IMR-90 (cell line): Measurements from ENCODE around the gene C7orf57. TPM values are rescaled to one million over a fixed set of nuclear protein-coding genes. Genes with fewer than 3 reads are reported as not detected.

Experiments used
- ATAC-seq: fragments of 200-7000 bp; cut with Tn5 transposase; 2 replicates; pipeline ENCODE4 v1.9.1; 2020; ENCODE audit warnings: low read depth, mild to moderate bottlenecking, moderate library complexity
- BruUV-seq: library from RNA; stranded (reverse); fragments of 400-500 nt; replicated peaks from 2 replicates; lab custom pipeline; 2021; lab: Mats Ljungman, UMichigan
- CTCF ChIA-PET: fragments of 300-600 bp; formaldehyde crosslinking; extraction: SDS; loops from one replicate; lab custom pipeline; 2021; ENCODE audit warnings: antibody characterized with exemption; lab: Yijun Ruan, JAX
- POLR2A ChIA-PET: fragments of 300-600 bp; sonication (Branson Sonifier 250); formaldehyde crosslinking; loops from one replicate; lab custom pipeline; 2022; ENCODE audit warnings: antibody characterized with exemption; ENCODE audit not compliant: unreplicated experiment; lab: Charles Lee
- DNase-seq: peaks from one replicate; pipeline ENCODE4 v3.0.0; 2013
- H2AFZ ChIP-seq: replicated peaks from 2 replicates; pipeline ENCODE3; 2013; ENCODE audit warnings: low read length, mild to moderate bottlenecking; ENCODE audit not compliant: poor library complexity
- H2AK5ac ChIP-seq: 2 replicates; pipeline ENCODE4 v1.6.1; 2013; ENCODE audit warnings: low read depth, low read length, inconsistent platforms
- H2AK9ac ChIP-seq: replicated peaks from 2 replicates; pipeline ENCODE3; 2013; ENCODE audit warnings: mild to moderate bottlenecking, low read depth, low read length, moderate library complexity; ENCODE audit not compliant: poor library complexity
- H2BK120ac ChIP-seq: 2 replicates; pipeline ENCODE4 v1.6.1; 2013; ENCODE audit warnings: low read depth, low read length, inconsistent platforms
- H2BK15ac ChIP-seq: 3 replicates; pipeline ENCODE4 v1.6.1; 2013; ENCODE audit warnings: low read depth, low read length, inconsistent platforms
- H2BK20ac ChIP-seq: 2 replicates; pipeline ENCODE4 v1.6.1; 2013; ENCODE audit warnings: low read depth, mild to moderate bottlenecking, inconsistent platforms, low read length, moderate library complexity
- H2BK5ac ChIP-seq: 2 replicates; pipeline ENCODE4 v1.6.1; 2013; ENCODE audit warnings: mild to moderate bottlenecking, low read depth, low read length, inconsistent platforms; ENCODE audit not compliant: poor library complexity, severe bottlenecking
- H3K14ac ChIP-seq: replicated peaks from 2 replicates; pipeline ENCODE4 v1.6.1; 2013; ENCODE audit warnings: low read depth, low read length, inconsistent platforms
- H3K18ac ChIP-seq: 2 replicates; pipeline ENCODE4 v1.6.1; 2013; ENCODE audit warnings: low read depth, low read length, control low read depth
- H3K23ac ChIP-seq: 2 replicates; pipeline ENCODE4 v1.6.1; 2013; ENCODE audit warnings: low read depth, low read length, inconsistent platforms
- H3K27ac ChIP-seq: 2 replicates; pipeline ENCODE4 v1.5.1; 2013; ENCODE audit warnings: mild to moderate bottlenecking, control low read depth, low read length; ENCODE audit not compliant: insufficient read depth
- H3K27me3 ChIP-seq: 2 replicates; pipeline ENCODE4 v1.6.1; 2013; ENCODE audit warnings: low read length; ENCODE audit not compliant: control insufficient read depth, insufficient read depth
- H3K36me3 ChIP-seq: 2 replicates; pipeline ENCODE4 v1.6.1; 2013; ENCODE audit warnings: low read length, mixed read lengths; ENCODE audit not compliant: control insufficient read depth, insufficient read depth
- H3K4ac ChIP-seq: 2 replicates; pipeline ENCODE4 v1.6.1; 2013; ENCODE audit warnings: low read depth, low read length, inconsistent platforms
- H3K4me1 ChIP-seq: 2 replicates; pipeline ENCODE4 v1.6.1; 2013; ENCODE audit warnings: low read length, mixed read lengths; ENCODE audit not compliant: control insufficient read depth, insufficient read depth
- H3K4me2 ChIP-seq: 2 replicates; pipeline ENCODE4 v1.6.1; 2013; ENCODE audit warnings: low read depth, mild to moderate bottlenecking, control low read depth, low read length, moderate library complexity
- H3K4me3 ChIP-seq: 2 replicates; pipeline ENCODE4 v1.5.1; 2013; ENCODE audit warnings: low read depth, mild to moderate bottlenecking, control low read depth, low read length, moderate library complexity; ENCODE audit not compliant: insufficient read depth
- H3K56ac ChIP-seq: 2 replicates; pipeline ENCODE4 v1.6.1; 2013; ENCODE audit warnings: low read length, inconsistent platforms; ENCODE audit not compliant: insufficient read depth; ENCODE audit errors: extremely low read depth
- H3K79me1 ChIP-seq, 2 experiments: 2 replicates each; pipeline ENCODE4 v1.6.1; 2013; ENCODE audit warnings: low read length in 2 of 2, inconsistent platforms in 1 of 2, low read depth in 1 of 2
- H3K9ac ChIP-seq: 2 replicates; pipeline ENCODE4 v1.6.1; 2013; ENCODE audit warnings: low read depth, low read length, control low read depth
- H3K9me1 ChIP-seq: 2 replicates; pipeline ENCODE4 v1.6.1; 2013; ENCODE audit warnings: low read length, inconsistent platforms; ENCODE audit not compliant: insufficient read depth
- H3K9me3 ChIP-seq: 2 replicates; pipeline ENCODE4 v1.6.1; 2013; ENCODE audit warnings: low read length; ENCODE audit not compliant: control insufficient read depth, insufficient read depth
- H4K20me1 ChIP-seq: 2 replicates; pipeline ENCODE4 v1.6.1; 2013; ENCODE audit warnings: low read length, inconsistent platforms; ENCODE audit not compliant: insufficient read depth
- H4K5ac ChIP-seq: 2 replicates; pipeline ENCODE4 v1.6.1; 2013; ENCODE audit warnings: mild to moderate bottlenecking, low read depth, low read length, control low read depth
- H4K8ac ChIP-seq, 2 experiments: 2 replicates each; pipeline ENCODE4 v1.6.1; 2013; ENCODE audit warnings: low read depth in 2 of 2, low read length in 2 of 2, control low read depth in 1 of 2, inconsistent platforms in 1 of 2
- H4K91ac ChIP-seq: 2 replicates; pipeline ENCODE4 v1.6.1; 2013; ENCODE audit warnings: low read depth, low read length, inconsistent platforms; ENCODE audit not compliant: insufficient read depth
- BHLHE40 ChIP-seq: fragments of 150-350 bp; IDR thresholded peaks from 2 replicates; pipeline ENCODE4 v1.6.1; 2016; ENCODE audit warnings: mild to moderate bottlenecking, low read depth, low read length
- CEBPB ChIP-seq: IDR thresholded peaks from 2 replicates; pipeline ENCODE4 v1.6.1; 2012; ENCODE audit warnings: low read depth, low read length, improper control_type of control experiment
- CTCF ChIP-seq: conservative IDR thresholded peaks from 2 replicates; pipeline ENCODE4 v1.5.1; 2012; ENCODE audit warnings: mild to moderate bottlenecking, low read depth, low read length, improper control_type of control experiment
- FOS ChIP-seq: fragments of 150-350 bp; IDR thresholded peaks from 2 replicates; pipeline ENCODE4 v1.6.1; 2016; ENCODE audit warnings: low read depth, low read length
- MAFK ChIP-seq: IDR thresholded peaks from 2 replicates; pipeline ENCODE4 v1.6.1; 2012; ENCODE audit warnings: low read depth, low read length, improper control_type of control experiment
- MAZ ChIP-seq: IDR thresholded peaks from 2 replicates; pipeline ENCODE4 v1.6.1; 2012; ENCODE audit warnings: low read depth, mild to moderate bottlenecking, low read length, improper control_type of control experiment, moderate library complexity, borderline replicate concordance
- MXI1 ChIP-seq: IDR thresholded peaks from 2 replicates; pipeline ENCODE4 v1.6.1; 2012; ENCODE audit warnings: low read depth, mild to moderate bottlenecking, low read length, moderate library complexity, borderline replicate concordance
- NFE2L2 ChIP-seq: fragments of 150-350 bp; IDR thresholded peaks from 2 replicates; pipeline ENCODE4 v1.6.1; 2016; ENCODE audit warnings: low read depth, mild to moderate bottlenecking, low read length
- POLR2A ChIP-seq: IDR thresholded peaks from 2 replicates; pipeline ENCODE4 v1.6.1; 2012; ENCODE audit warnings: mild to moderate bottlenecking, low read depth, low read length
- RAD21 ChIP-seq: IDR thresholded peaks from 2 replicates; pipeline ENCODE4 v1.6.1; 2012; ENCODE audit warnings: low read length, improper control_type of control experiment
- RFX5 ChIP-seq: IDR thresholded peaks from 2 replicates; pipeline ENCODE4 v1.8.0; 2012; ENCODE audit warnings: low read depth, mild to moderate bottlenecking, low read length, moderate library complexity
- SMC3 ChIP-seq: fragments of 150-350 bp; IDR thresholded peaks from 2 replicates; pipeline ENCODE4 v1.6.1; 2016; ENCODE audit warnings: low read depth, mild to moderate bottlenecking, antibody characterized with exemption, low read length, moderate library complexity
- WGBS, 2 experiments: methylation state at CpG; one replicate each; pipeline versions ENCODE4 v1.1.5 to v1.1.7; 2013; ENCODE audit warnings: missing lambda C conversion rate in 2 of 2; ENCODE audit not compliant: insufficient read length in 1 of 2; ENCODE audit errors: extremely low coverage in 2 of 2; 5-methylcytosine and 5-hydroxymethylcytosine counted together
- dilution Hi-C: fragments of 300-500 bp; cut with HindIII; formaldehyde crosslinking; loops from one replicate; pipeline ENCODE4 v1.14.3; 2018; ENCODE audit warnings: low sequenced_read_pairs; ENCODE audit not compliant: unreplicated experiment
- in situ Hi-C: fragments of 300-500 bp; cut with MboI; formaldehyde crosslinking; loops from 3 replicates; pipeline ENCODE4 v1.14.3; 2019; ENCODE audit warnings: low sequenced_read_pairs, inconsistent platforms, mixed read lengths
- intact Hi-C: fragments of 100-400 bp; cut with micrococcal nuclease; formaldehyde crosslinking; loops from 2 replicates; pipeline ENCODE4 v1.10.0; 2022
- polyA plus RNA-seq, 3 experiments: library from polyadenylated mRNA; depleted of rRNA; stranded (reverse); fragments of >200 nt; gene quantifications; 2 replicates each; pipeline ENCODE4 v1.2.3, GENCODE V29; 2012; ENCODE audit warnings: low replicate concordance in 1 of 3
- total RNA-seq: library from RNA; depleted of rRNA; stranded (reverse); fragments of >200 nt; gene quantifications from 2 replicates; pipeline ENCODE4 v1.2.3, GENCODE V29; 2012

Gene C7orf57
- total and polyA plus RNA-seq, 2 of the 4 experiments (the other 2 are of a cell fraction): not detected

- Histone ChIP-seq H4K20me1 (no peaks in the 10 kb centered on the region), H3K4me3 (no peak overlapping the region), H3K4me1 (peaks cover 3% of the 10 kb centered on the region), H4K8ac (no peak overlapping the region), H3K56ac (0 out of 2 replicates have a peak overlapping the region, but pooled peaks have one; percentile 18), H3K9me3 (no peaks in the 10 kb centered on the region), H3K14ac (peak overlapping the region; percentile 48; the same call in 1 of the 2 replicates), H2AK9ac (no peak overlapping the region), H3K9ac (no peak overlapping the region), H3K27me3 (peaks cover 11% of the 10 kb centered on the region), H2BK20ac (peak overlapping the region; percentile 74; the same call in 1 of the 2 replicates), H3K79me1 (no peaks in the 10 kb centered on the region), H2BK5ac (no peak overlapping the region), H4K5ac (no peak overlapping the region), H2AK5ac (peak overlapping the region; percentile 43), H4K91ac (peak overlapping the region; percentile 29; the same call in 1 of the 2 replicates), H3K9me1 (no peaks in the 10 kb centered on the region; the same call in 1 of the 2 replicates), H2BK15ac (peak overlapping the region; percentile 83; the same call in 1 of the 3 replicates), H2AFZ (peak overlapping the region; percentile 3), H3K18ac (no peak overlapping the region), H3K4me2 (no peak overlapping the region), H2BK120ac (peak overlapping the region; percentile 28), H3K4ac (peak overlapping the region; percentile 33), H3K27ac (no peak overlapping the region), H3K23ac (no peak overlapping the region), H3K36me3 (no peaks in the 10 kb centered on the region)
- POLR2A ChIA-PET: no interaction called here
- CTCF ChIA-PET: interaction anchor here (0.6 to 0.9 kb wide), 2 partner anchors 40 to 50 kb away, joined by 3 read pairs; no protein-coding TSS in a partner anchor
- DNase-seq (no peak), ATAC-seq (no peak)
- dilution Hi-C loops: no loop called here
- TF ChIP-seq BHLHE40 (no peak), NFE2L2 (no peak), MAZ (no peak), FOS (no peak), RAD21 (no peak), RFX5 (no peak), POLR2A (no peak), MXI1 (no peak), MAFK (no peak), CTCF (no peak), CEBPB (no peak), SMC3 (no peak)
- no TSS peak for BruUV-seq
- in situ Hi-C loops: no loop called here
- intact Hi-C loops: no loop called here
- 100% methylated on average over 5 of the region's 18 CpGs; no CpG with 5 or more reads in 1 of the 2 experiments for WGBS, 2 experiments
These were observed 5.8 kb downstream of the C7orf57 start for GRCh38 chr7:48040944-48041652.
